H1 (cell line): ENCODE results near the gene GOLGA1. TPM values are rescaled to one million over a fixed set of nuclear protein-coding genes. Genes with fewer than 3 reads are reported as not detected.

Experiments used
- GTF2F1 ChIP-seq: IDR thresholded peaks from 2 replicates; pipeline ENCODE4 v1.6.1; 2012; ENCODE audit warnings: low read depth, low read length, improper control_type of control experiment, borderline replicate concordance
- HDAC2 ChIP-seq, 2 experiments: fragments of 300-600 bp in 1 of 2; sonication (generic) in 1 of 2; IDR thresholded peaks; 2 replicates each; pipeline ENCODE4 v1.6.1; 2011 to 2012; ENCODE audit warnings: low read depth in 2 of 2, low read length in 2 of 2, mild to moderate bottlenecking in 2 of 2, moderate library complexity in 2 of 2, borderline replicate concordance in 1 of 2, inconsistent platforms in 1 of 2
- RBBP5 ChIP-seq: IDR thresholded peaks from 2 replicates; pipeline ENCODE4 v1.7.1; 2012; ENCODE audit warnings: low read depth, mild to moderate bottlenecking, inconsistent platforms, low read length, moderate library complexity, borderline replicate concordance
- polyA plus RNA-seq, 7 experiments: library from polyadenylated mRNA; depleted of rRNA in 3 of 7; stranded (reverse) in 5 of 7; unstranded in 2 of 7; fragments of >200 nt in 5 of 7; fragments of 200-250 nt in 2 of 7; gene quantifications; 1 replicate in 5 of 7; 2 replicates in 1 of 7; 4 replicates in 1 of 7; pipeline versions ENCODE4 v1.2.1 to v1.2.3, GENCODE V29; 2011 to 2013; ENCODE audit warnings: missing spikeins in 2 of 7, mixed read lengths in 2 of 7
- total RNA-seq: library from RNA; stranded (reverse); fragmentation: NEBNext Ultra II Directional; extraction: Animal tissue kit (Norgen Biotek cat#: 25700); gene quantifications from 2 replicates; pipeline ENCODE4 v1.2.1, GENCODE V29; 2021

Gene GOLGA1
- total and polyA plus RNA-seq, 2 of the 8 experiments (the other 6 are each of a cell fraction or from before 2014, with no cell fraction given) = 4.8 to 6.5 TPM

DNA sequence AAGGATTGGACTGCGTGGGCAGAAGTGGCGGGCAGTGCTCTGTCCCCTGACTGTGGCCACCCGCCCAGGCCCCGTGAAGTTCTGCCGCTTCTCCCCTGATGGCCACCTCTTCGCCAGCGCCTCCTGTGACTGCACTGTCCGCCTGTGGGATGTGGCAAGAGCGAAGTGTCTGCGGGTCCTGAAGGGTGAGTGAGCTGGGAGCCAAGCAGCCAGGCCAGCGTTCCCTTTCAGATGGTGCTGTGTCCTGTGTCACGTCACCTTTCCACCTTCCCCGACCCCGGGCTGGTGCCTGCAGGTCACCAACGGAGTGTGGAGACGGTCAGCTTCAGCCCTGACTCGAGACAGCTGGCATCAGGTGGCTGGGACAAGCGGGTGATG lies 85.3 kb downstream of the GOLGA1 start (continued):
- no peak for TF ChIP-seq HDAC2 (IDR thresholded peaks at IDR 0.05; ENCODE audit: borderline replicate concordance in 1 of 2, low read depth in 2 of 2, low read length in 2 of 2)
- TF ChIP-seq RBBP5 = no peak
- TF ChIP-seq GTF2F1 = no peak
- TF ChIP-seq, all 59 proteins: peak for 0
